Activated gamma-delta T cell treated with Interleukin-2 at 50 U/mL for 16 hours (primary cell): ENCODE measurements around the gene NME1.
A peak's percentile ranks its signal among the peaks of the same experiment; 100 is the strongest.
"Not testable (repeated sequence)": the region's sequence is repeated elsewhere in the genome, so short reads cannot be mapped to it uniquely, and the experiment has no call there.

Experiments
- DNase-seq: peaks from one replicate; pipeline ENCODE4 v3.0.0-alpha.2; 2020

Gene NME1

GRCh38 chr17:51153210-51154072, at the start of gene NME1:
TSS of gene NME1 (plus strand) at chr17:51153559. CDS start at chr17:51155655, 2,096 bp downstream.
- DNase-seq = peak; percentile 96

GRCh38 chr17:51107778-51108177, 45.6 kb upstream of the NME1 start:
- no peak for DNase-seq

GRCh38 chr17:51112303-51113222, 40.8 kb upstream of the NME1 start:
- not testable (repeated sequence) for DNase-seq

DNA sequence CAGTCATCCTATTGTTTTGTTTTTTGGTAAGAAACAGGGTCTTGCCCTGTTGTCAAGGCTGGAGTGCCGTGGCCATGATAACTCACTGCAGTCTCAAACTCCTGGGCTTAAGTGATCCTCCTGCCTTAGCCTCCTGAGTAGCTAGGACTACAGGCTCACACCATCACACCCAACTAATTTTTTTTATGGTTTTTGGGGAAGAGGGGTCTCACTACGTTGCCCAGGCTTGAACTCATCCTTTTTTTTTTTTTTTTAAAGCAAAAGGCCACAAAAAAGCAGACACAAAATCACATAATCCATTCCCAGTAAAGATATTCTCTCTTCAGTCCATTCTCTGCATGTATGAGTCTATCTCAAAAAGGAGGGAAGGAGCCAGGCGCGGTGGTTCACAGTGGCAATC, 38.2 kb upstream of the NME1 start:
- no peak for DNase-seq

DNA sequence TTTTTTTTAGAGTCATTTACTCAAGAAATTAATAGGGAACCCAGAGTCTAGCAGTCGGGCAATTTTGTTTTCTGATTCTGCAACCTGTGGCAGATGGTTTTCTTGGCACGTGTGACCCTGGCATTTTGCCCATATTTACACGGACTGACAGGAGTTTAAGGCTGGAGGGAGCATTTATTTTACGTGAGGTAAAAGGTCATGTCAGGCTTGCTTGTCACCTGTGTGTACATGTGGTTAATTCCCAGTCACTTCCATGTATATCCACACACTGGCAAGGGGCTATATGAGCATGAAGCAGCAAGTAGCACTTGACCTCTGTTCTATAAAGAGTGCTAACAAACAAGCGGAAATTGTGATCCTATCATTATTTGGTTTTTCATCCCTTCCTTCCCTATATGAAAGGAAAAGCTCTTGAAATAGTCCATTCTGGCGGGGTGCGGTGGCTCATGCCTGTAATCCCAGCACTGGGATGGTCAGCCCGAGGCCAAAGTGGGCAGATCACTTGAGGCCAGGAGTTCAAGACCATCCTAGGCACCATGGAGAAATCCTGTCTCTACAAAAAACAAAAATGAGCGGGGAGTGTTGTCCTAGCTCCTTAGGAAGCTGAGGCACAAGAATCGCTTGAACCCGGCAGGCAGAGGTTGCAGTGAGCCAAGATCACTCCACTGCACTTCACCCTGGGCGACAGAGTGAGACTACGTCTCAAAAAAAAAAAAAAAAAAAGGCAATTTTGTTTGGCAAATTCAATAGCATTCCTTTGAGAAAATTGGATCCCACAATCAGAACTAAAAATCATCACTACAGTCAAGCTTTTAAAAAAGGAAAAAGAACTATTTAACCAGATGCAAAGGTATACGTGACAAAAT, 34.8 kb upstream of the NME1 start:
- DNase-seq = no peak

- DNase-seq = peak; percentile 39
These were observed 33.7 kb upstream of the NME1 start for GRCh38 chr17:51119415-51120356.

DNA sequence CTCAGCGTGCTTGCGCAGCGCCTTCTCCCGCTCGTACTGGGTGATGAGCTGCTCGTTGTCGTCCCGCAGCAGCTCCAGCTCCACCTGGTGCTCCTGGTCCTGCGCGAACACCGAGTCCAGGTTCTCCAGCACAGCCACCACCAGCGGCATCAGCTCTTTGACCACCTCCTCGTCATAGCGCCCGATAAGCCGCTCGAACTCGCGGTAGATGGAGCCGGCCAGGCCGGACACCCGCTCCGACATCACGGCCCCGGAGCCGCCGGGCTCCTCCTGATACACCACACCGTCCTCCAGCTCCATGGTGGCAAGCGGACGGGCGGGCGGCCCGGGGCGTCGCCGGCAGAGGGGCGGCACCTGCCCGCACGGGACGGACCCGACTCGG, 33.0 kb upstream of the NME1 start:
- DNase-seq = peak; percentile 31

- peak; percentile 83 for DNase-seq
These were observed 32.4 kb upstream of the NME1 start, which contains the start of gene SPAG9 for GRCh38 chr17:51120739-51121619. TSS of gene SPAG9 (minus strand) at chr17:51120868. CDS start at chr17:51120656, 212 bp downstream.

DNA sequence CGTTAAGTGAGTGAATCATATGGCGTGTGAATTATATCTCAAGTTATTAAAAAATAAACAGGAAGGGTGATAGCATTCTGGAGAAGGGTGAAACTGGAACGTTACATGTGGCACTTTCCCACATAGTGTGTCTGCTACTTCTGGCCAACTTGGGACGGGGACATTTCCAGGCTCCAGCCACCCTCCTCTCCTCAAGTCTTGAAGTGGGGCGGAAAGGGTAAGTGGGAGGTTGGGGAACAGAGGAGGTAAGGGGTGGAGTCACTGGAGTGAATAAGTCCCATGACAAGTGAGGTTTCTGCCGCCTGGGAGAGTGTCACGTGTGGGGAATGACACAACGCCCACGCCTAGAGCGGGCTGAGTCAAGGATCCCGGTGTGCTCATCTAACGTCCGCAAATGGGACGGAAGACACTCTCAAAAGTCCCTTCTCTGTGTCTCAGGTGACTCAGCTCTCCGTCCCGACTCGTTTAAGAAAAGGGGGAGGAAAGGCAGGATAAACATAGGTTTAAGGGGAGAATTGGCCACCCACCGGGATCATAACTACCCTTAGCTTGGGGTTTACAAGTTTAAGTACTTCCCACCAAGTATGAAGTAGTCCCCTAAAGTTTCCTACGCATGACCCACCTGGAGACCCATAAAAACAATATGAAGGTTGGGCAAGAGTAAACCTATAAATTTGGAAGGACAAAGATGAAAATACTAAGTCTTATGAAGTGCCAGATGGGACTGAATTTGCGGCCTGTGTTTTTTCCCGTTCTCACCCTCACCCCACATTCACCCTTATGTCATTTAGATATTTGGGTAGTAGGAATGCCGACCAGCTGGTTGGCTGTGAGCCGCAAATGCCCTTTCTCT, 31.5 kb upstream of the NME1 start:
- peak; percentile 41 for DNase-seq

DNA sequence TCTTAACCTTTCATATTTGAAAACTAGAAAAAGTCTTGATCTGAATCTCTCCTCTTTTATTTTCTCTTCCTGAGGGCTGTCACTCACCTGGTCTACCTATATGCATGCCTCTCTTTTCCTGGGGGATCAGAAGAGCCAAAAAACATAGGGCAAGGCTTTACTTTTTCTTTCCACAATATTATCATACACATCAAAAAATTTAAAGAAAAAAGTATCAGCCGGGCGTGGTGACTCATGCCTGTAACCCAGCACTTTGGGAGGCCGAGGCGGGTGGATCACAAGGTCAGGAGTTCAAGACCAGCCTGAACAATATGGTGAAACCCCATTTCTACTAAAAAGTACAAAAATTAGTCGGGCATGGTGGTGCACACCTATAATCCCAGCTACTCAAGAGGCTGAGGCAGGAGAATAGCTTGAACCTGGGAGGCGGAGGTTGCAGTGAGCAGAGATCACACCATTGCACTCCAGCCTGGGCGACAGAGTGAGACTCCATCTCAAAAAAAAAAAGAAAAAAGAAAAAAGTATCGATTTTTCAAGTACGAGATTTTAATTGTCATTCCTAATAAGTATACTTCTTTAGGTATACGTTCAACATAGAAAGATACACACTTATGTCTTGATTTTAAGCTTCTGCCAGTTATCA, 30.8 kb upstream of the NME1 start:
- DNase-seq = not testable (repeated sequence)

- DNase-seq = no peak
These were observed 28.5 kb upstream of the NME1 start for GRCh38 chr17:51124640-51125503.

GRCh38 chr17:51128076-51128475, 25.3 kb upstream of the NME1 start:
- DNase-seq = no peak

DNA sequence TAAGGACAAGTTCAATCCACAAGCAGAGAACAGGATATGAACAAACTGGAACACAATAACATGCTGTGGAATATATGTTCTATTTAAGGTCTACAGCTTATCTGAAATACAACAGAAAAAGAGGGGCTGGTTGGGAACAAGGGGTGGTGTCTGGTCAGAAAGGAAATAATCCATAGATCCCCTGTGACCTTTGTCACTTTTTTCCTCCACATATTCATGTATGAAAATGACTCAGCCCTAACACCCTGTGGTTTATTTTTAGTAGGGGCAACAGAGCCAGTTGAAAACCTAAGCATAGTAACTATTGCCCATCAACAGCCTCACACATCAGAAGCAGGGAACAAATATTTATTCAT, 20.4 kb upstream of the NME1 start:
- DNase-seq = no peak

GRCh38 chr17:51133365-51133764, 20.0 kb upstream of the NME1 start:
- DNase-seq = no peak

DNA sequence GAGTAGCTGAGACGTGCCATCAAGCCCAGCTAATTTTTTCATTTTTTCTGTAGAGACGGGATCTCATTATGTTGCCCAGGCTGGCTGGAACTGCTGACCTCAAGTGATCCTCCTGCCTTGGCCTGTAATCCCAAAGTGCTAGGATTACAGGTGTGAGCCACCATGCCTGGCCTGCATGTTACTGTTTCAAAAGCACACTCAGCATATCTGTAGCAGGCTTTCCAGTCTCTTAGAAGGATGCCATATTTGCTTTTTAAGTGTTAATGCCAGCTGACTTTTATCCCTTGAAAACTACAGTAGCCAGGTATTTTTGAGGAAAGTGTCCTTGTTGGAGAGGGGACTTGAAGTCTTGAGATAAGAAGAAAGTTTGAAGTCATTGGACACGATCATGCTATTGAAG, 17.4 kb upstream of the NME1 start:
- DNase-seq = no peak

- DNase-seq = no peak
These were observed 10.8 kb upstream of the NME1 start for GRCh38 chr17:51142597-51142996.

- no peak for DNase-seq
These were observed 8.9 kb upstream of the NME1 start for GRCh38 chr17:51144266-51145022.
